H9 (cell line): ENCODE measurements around the gene GPS1. TPM values are rescaled to one million over a fixed set of nuclear protein-coding genes. Genes with fewer than 3 reads are reported as not detected.

Experiments
- DNase-seq: peaks from one replicate; pipeline ENCODE4 v3.0.0-alpha.2; 2017
- H2AFZ ChIP-seq: one replicate; pipeline ENCODE4 v1.6.1; 2013; ENCODE audit warnings: mild to moderate bottlenecking, low read length, control low read depth, moderate library complexity
- H2AK5ac ChIP-seq: 2 replicates; pipeline ENCODE4 v1.6.1; 2013; ENCODE audit warnings: low read length, control low read depth, mixed read lengths; ENCODE audit not compliant: insufficient read length
- H2BK120ac ChIP-seq: one replicate; pipeline ENCODE4 v1.6.1; 2013; ENCODE audit warnings: low read depth, mild to moderate bottlenecking, low read length, control low read depth, inconsistent platforms; ENCODE audit not compliant: poor library complexity, severe bottlenecking
- H2BK12ac ChIP-seq: 2 replicates; pipeline ENCODE4 v1.6.1; 2013; ENCODE audit warnings: low read length, control low read depth, mixed read lengths, low read depth; ENCODE audit not compliant: insufficient read length
- H2BK15ac ChIP-seq: 2 replicates; pipeline ENCODE4 v1.6.1; 2013; ENCODE audit warnings: low read depth, low read length, control low read depth
- H2BK20ac ChIP-seq: one replicate; pipeline ENCODE4 v1.6.1; 2013; ENCODE audit warnings: low read depth, mild to moderate bottlenecking, low read length, control low read depth, inconsistent platforms; ENCODE audit not compliant: poor library complexity, severe bottlenecking
- H2BK5ac ChIP-seq: 2 replicates; pipeline ENCODE4 v1.6.1; 2013; ENCODE audit warnings: low read length, control low read depth, mixed read lengths; ENCODE audit not compliant: insufficient read length
- H3K14ac ChIP-seq: 2 replicates; pipeline ENCODE4 v1.6.1; 2013; ENCODE audit warnings: low read length, control low read depth; ENCODE audit not compliant: insufficient read depth
- H3K18ac ChIP-seq: 2 replicates; pipeline ENCODE4 v1.6.1; 2013; ENCODE audit warnings: low read depth, mild to moderate bottlenecking, mixed read lengths, low read length, control low read depth; ENCODE audit not compliant: insufficient read length
- H3K23ac ChIP-seq: 2 replicates; pipeline ENCODE4 v1.6.1; 2013; ENCODE audit warnings: low read length, control low read depth, mixed read lengths, low read depth; ENCODE audit not compliant: insufficient read length
- H3K23me2 ChIP-seq: 2 replicates; pipeline ENCODE4 v1.6.1; 2013; ENCODE audit warnings: low read depth, mild to moderate bottlenecking, mixed read lengths, low read length, control low read depth; ENCODE audit not compliant: insufficient read length, poor library complexity, severe bottlenecking
- H3K27ac ChIP-seq: 2 replicates; pipeline ENCODE4 v1.5.1; 2013; ENCODE audit warnings: low read length, control low read depth, mixed read lengths, low read depth; ENCODE audit not compliant: insufficient read length
- H3K27me3 ChIP-seq: 2 replicates; pipeline ENCODE4 v1.6.1; 2013; ENCODE audit warnings: low read length, control low read depth, inconsistent platforms; ENCODE audit not compliant: insufficient read depth
- H3K4ac ChIP-seq: 2 replicates; pipeline ENCODE4 v1.6.1; 2013; ENCODE audit warnings: low read depth, mild to moderate bottlenecking, control low read depth, inconsistent platforms, low read length, moderate library complexity
- H3K4me1 ChIP-seq: 2 replicates; pipeline ENCODE4 v1.6.1; 2013; ENCODE audit warnings: low read length, control low read depth, inconsistent platforms; ENCODE audit not compliant: insufficient read depth
- H3K4me2 ChIP-seq: 2 replicates; pipeline ENCODE4 v1.6.1; 2013; ENCODE audit warnings: low read length, control low read depth, mixed read lengths; ENCODE audit not compliant: insufficient read length, insufficient read depth
- H3K56ac ChIP-seq: 2 replicates; pipeline ENCODE4 v1.6.1; 2013; ENCODE audit warnings: low read depth, mild to moderate bottlenecking, mixed read lengths, low read length, control low read depth; ENCODE audit not compliant: insufficient read length
- H3K79me1 ChIP-seq: 2 replicates; pipeline ENCODE4 v1.6.1; 2013; ENCODE audit warnings: low read depth, mild to moderate bottlenecking, moderate library complexity, low read length, control low read depth, inconsistent platforms; ENCODE audit not compliant: insufficient read depth, poor library complexity, severe bottlenecking
- H3K79me2 ChIP-seq: 2 replicates; pipeline ENCODE4 v1.6.1; 2013; ENCODE audit warnings: low read length, control low read depth, inconsistent platforms; ENCODE audit not compliant: insufficient read depth
- H3K9ac ChIP-seq: 2 replicates; pipeline ENCODE4 v1.6.1; 2013; ENCODE audit warnings: low read length, control low read depth, mixed read lengths; ENCODE audit not compliant: insufficient read length; ENCODE audit errors: extremely low read depth
- H3K9me3 ChIP-seq: one replicate; pipeline ENCODE4 v1.6.1; 2013; ENCODE audit warnings: low read depth, low read length, inconsistent platforms; ENCODE audit not compliant: control insufficient read depth
- H3T11ph ChIP-seq: one replicate; pipeline ENCODE4 v1.6.1; 2013; ENCODE audit warnings: mild to moderate bottlenecking, low read length, control low read depth, inconsistent platforms
- H4K20me1 ChIP-seq: one replicate; pipeline ENCODE4 v1.6.1; 2013; ENCODE audit not compliant: control insufficient read depth, insufficient read length, insufficient read depth
- H4K5ac ChIP-seq: 2 replicates; pipeline ENCODE4 v1.6.1; 2013; ENCODE audit warnings: low read depth, mild to moderate bottlenecking, mixed read lengths, low read length, control low read depth; ENCODE audit not compliant: insufficient read length
- H4K8ac ChIP-seq: replicated peaks from 2 replicates; pipeline ENCODE4 v1.6.1; 2013; ENCODE audit warnings: low read length, control low read depth, mixed read lengths, low read depth; ENCODE audit not compliant: insufficient read length
- H4K91ac ChIP-seq: 2 replicates; pipeline ENCODE4 v1.6.1; 2013; ENCODE audit warnings: low read depth, mild to moderate bottlenecking, moderate library complexity, mixed read lengths, low read length, control low read depth; ENCODE audit not compliant: insufficient read length
- H3K27ac Mint-ChIP-seq, 3 experiments: 2 replicates in 2 of 3; 3 replicates in 1 of 3; pipeline ENCODE4 v1.8.0; 2020 to 2021; ENCODE audit warnings: mixed read lengths in 3 of 3, mild to moderate bottlenecking in 1 of 3, moderate library complexity in 1 of 3
- H3K27me3 Mint-ChIP-seq: 2 replicates; pipeline ENCODE4 v1.8.0; 2021; ENCODE audit warnings: low read depth, mild to moderate bottlenecking, moderate library complexity, mixed read lengths
- H3K36me3 Mint-ChIP-seq, 3 experiments: 2 replicates in 2 of 3; 3 replicates in 1 of 3; pipeline ENCODE4 v1.8.0; 2020 to 2021; ENCODE audit warnings: low read depth in 3 of 3, mixed read lengths in 3 of 3; ENCODE audit not compliant: insufficient read depth in 1 of 3
- H3K4me1 Mint-ChIP-seq, 2 experiments: 2 replicates each; pipeline ENCODE4 v1.8.0; 2020; ENCODE audit warnings: mixed read lengths in 2 of 2
- H3K4me3 Mint-ChIP-seq, 2 experiments: 2 replicates in 1 of 2; 3 replicates in 1 of 2; pipeline ENCODE4 v1.8.0; 2020 to 2021; ENCODE audit warnings: mild to moderate bottlenecking in 2 of 2, mixed read lengths in 2 of 2, moderate library complexity in 1 of 2
- H3K9me3 Mint-ChIP-seq, 2 experiments: 2 replicates in 1 of 2; 3 replicates in 1 of 2; pipeline ENCODE4 v1.8.0; 2020; ENCODE audit warnings: mild to moderate bottlenecking in 2 of 2, mixed read lengths in 2 of 2, moderate library complexity in 1 of 2
- WGBS: extraction: QIAGEN DNeasy Blood & Tissue Kit; methylation state at CpG from one replicate; pipeline ENCODE4 v1.1.7; 2013; ENCODE audit warnings: missing lambda C conversion rate, low lambda C conversion rate, mixed read lengths; ENCODE audit not compliant: insufficient read length; ENCODE audit errors: extremely low coverage; 5-methylcytosine and 5-hydroxymethylcytosine counted together
- total RNA-seq: library from RNA; stranded (reverse); gene quantifications from 2 replicates; pipeline ENCODE4 v1.2.1, GENCODE V29; 2021
- TF ChIP-seq, protein P1 (sequence below): fragments of 200-600 bp; sonication (generic); conservative IDR thresholded peaks from 3 replicates; pipeline ENCODE4 v1.8.0; 2021; ENCODE audit warnings: antibody characterized with exemption, mild to moderate bottlenecking

Gene GPS1
- total RNA-seq, 1 experiment from 2014 or later = 164 TPM

DNA sequence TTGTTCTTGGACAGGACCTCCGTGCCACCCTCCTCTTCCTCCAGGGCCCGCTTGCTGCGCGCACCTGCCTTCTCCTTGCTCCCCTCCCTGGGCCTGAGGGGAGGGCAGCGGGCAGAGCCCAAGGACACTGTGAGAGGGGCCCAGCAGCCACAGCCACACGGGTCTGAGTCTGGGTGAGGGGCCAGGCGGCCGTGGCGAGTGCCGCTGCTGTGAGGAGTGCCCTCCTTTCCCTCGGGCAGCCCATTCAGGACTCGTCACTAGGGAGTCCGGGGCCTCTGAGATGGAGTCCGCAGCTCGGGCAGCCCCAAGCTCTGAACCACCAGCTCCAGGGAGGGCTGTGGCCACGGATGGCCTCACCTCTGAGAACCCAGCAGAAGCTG is 8.3 kb downstream of the GPS1 start:
- no peaks in the 10 kb centered on the region for H3K4me1 Mint-ChIP-seq
- no peak overlapping the region for H3K23ac ChIP-seq
- no peak overlapping the region for H4K8ac ChIP-seq
- H3K36me3 Mint-ChIP-seq = peaks cover 4 to 38% (median 38%) of the 10 kb centered on the region in 3 experiments
- no peak overlapping the region for H3K56ac ChIP-seq
- peaks cover 3% of the 10 kb centered on the region for H4K20me1 ChIP-seq
- no peak overlapping the region for H2BK12ac ChIP-seq
- no peak overlapping the region for H4K91ac ChIP-seq
- no peak overlapping the region for H3K9ac ChIP-seq
- H3K27ac ChIP-seq = no peak overlapping the region
- no peaks in the 10 kb centered on the region for H3K27me3 ChIP-seq
- DNase-seq = no peak
- no peak overlapping the region for H2BK20ac ChIP-seq
- H3K27ac Mint-ChIP-seq = no peak overlapping the region
- no peaks in the 10 kb centered on the region for H3K79me1 ChIP-seq
- H3K27me3 Mint-ChIP-seq = no peaks in the 10 kb centered on the region
- H2BK5ac ChIP-seq = no peak overlapping the region
- no peak overlapping the region for H2AFZ ChIP-seq
- H3K4ac ChIP-seq = no peak overlapping the region
- H4K5ac ChIP-seq = no peak overlapping the region
- no peaks in the 10 kb centered on the region for H3K9me3 ChIP-seq
- no peaks in the 10 kb centered on the region for H3K4me1 ChIP-seq
- H2BK15ac ChIP-seq = no peak overlapping the region
- no peaks in the 10 kb centered on the region for H3K79me2 ChIP-seq
- no peak overlapping the region for H3K4me3 Mint-ChIP-seq
- no peaks in the 10 kb centered on the region for H3K9me3 Mint-ChIP-seq
- H2BK120ac ChIP-seq = no peak overlapping the region
- no peak overlapping the region for H2AK5ac ChIP-seq
- no CpG with 5 or more reads among the region's 16 CpGs for WGBS
- no peak overlapping the region for H3K18ac ChIP-seq
- no peak overlapping the region for H3K14ac ChIP-seq
- H3T11ph ChIP-seq = no peak overlapping the region
- TF ChIP-seq, protein P1, sequence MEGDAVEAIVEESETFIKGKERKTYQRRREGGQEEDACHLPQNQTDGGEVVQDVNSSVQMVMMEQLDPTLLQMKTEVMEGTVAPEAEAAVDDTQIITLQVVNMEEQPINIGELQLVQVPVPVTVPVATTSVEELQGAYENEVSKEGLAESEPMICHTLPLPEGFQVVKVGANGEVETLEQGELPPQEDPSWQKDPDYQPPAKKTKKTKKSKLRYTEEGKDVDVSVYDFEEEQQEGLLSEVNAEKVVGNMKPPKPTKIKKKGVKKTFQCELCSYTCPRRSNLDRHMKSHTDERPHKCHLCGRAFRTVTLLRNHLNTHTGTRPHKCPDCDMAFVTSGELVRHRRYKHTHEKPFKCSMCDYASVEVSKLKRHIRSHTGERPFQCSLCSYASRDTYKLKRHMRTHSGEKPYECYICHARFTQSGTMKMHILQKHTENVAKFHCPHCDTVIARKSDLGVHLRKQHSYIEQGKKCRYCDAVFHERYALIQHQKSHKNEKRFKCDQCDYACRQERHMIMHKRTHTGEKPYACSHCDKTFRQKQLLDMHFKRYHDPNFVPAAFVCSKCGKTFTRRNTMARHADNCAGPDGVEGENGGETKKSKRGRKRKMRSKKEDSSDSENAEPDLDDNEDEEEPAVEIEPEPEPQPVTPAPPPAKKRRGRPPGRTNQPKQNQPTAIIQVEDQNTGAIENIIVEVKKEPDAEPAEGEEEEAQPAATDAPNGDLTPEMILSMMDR = no peak
- no peak overlapping the region for H3K4me2 ChIP-seq
- H3K23me2 ChIP-seq = peaks cover 6% of the 10 kb centered on the region
